ENCODE measurements around the gene SMIM35. TPM values are rescaled to one million over a fixed set of nuclear protein-coding genes. Genes with fewer than 3 reads are reported as not detected.
A peak's percentile ranks its signal among the peaks of the same experiment; 100 is the strongest.

SMIM35 gene
- total and polyA plus RNA-seq, 2 of the 13 experiments (the other 11 are each of a cell fraction or from before 2014, with no cell fraction given): not detected

GRCh38 chr11:118060869-118061268, 25.9 kb downstream of the SMIM35 start:
- in situ Hi-C loops (cut with HindIII; ENCODE audit: extremely low pct_ligation_motif_present, low pct_unique_long_range_greater_than_20kb) (no loop called here), intact Hi-C loops (cut with micrococcal nuclease; ENCODE audit: unreplicated experiment) (no loop called here)
- ATAC-seq: no peak
- no TSS peak for BruUV-seq (replicated peaks)
- DNase-seq (ENCODE audit: low spot score): no peak
- Histone ChIP-seq H3K79me2 (ENCODE audit: insufficient read depth, low read length) (no peaks in the 10 kb centered on the region), H3K9me3 (ENCODE audit: low read length) (no peaks in the 10 kb centered on the region), H3K36me3 (replicated peaks in 1 of 2; ENCODE audit: control insufficient read depth in 1 of 2, insufficient read depth in 2 of 2, low read length in 2 of 2) (no peaks in the 10 kb centered on the region), H3K27ac (ENCODE audit: extremely low read length, insufficient read depth, low read length) (no peak overlapping the region), H3K27me3 (ENCODE audit: control insufficient read depth in 1 of 2, insufficient read depth in 2 of 2, low read length in 2 of 2) (peaks cover 9 to 61% of the 10 kb centered on the region in 2 experiments; a peak in 4 of 5 replicates), H3K4me2 (ENCODE audit: low read depth, low read length) (no peak overlapping the region), H2AFZ (ENCODE audit: low read length) (no peak overlapping the region), H3K9ac (ENCODE audit: insufficient read depth, low read depth, low read length) (no peak overlapping the region), H3K4me1 (ENCODE audit: insufficient read depth, low read length) (no peaks in the 10 kb centered on the region), H3K4me3 (replicated peaks in 1 of 3; ENCODE audit: insufficient read depth in 1 of 3, low read depth in 2 of 3, low read length in 3 of 3) (no peak overlapping the region), H4K20me1 (ENCODE audit: insufficient read depth, low read length) (no peaks in the 10 kb centered on the region)
- TF ChIP-seq ELF3 (CRISPR knock-in tag; IDR thresholded peaks at IDR 0.05) (no peak), THYN1 (CRISPR knock-in tag; IDR thresholded peaks at IDR 0.05; ENCODE audit: borderline replicate concordance, low read depth) (no peak), NFE2L2 (IDR thresholded peaks at IDR 0.05; ENCODE audit: low read length) (peak; percentile 45; the same call in 1 of the 2 replicates), MAFK (conservative IDR thresholded peaks at IDR 0.05 in 1 of 2, IDR thresholded peaks at IDR 0.05 in 1 of 2; ENCODE audit: low read length in 2 of 2) (peak in 1 of 2 experiments; percentile 21; a peak in 1 of 4 replicates), HNRNPK (IDR thresholded peaks at IDR 0.05; ENCODE audit: low read depth, low read length, poor library complexity, severe bottlenecking) (no peak)
- POLR2A ChIA-PET: no interaction called here
- FAIRE-seq: no peak
- CTCF ChIA-PET (ENCODE audit: low intra/inter-chr PET ratio, low total read pairs): no interaction called here
- 0% methylated on average over 1 of the region's 7 CpGs for WGBS (ENCODE audit: low lambda C conversion rate)

GRCh38 chr11:118060081-118060661, 26.6 kb downstream of the SMIM35 start:
- FAIRE-seq: no peak
- no peaks in the 10 kb centered on the region for H4K20me1 ChIP-seq (ENCODE audit: insufficient read depth, low read length)
- H3K27me3 ChIP-seq (ENCODE audit: control insufficient read depth in 1 of 2, insufficient read depth in 2 of 2, low read length in 2 of 2): peaks cover 9 to 68% of the 10 kb centered on the region in 2 experiments; a peak in 4 of 5 replicates
- H2AFZ ChIP-seq (ENCODE audit: low read length): no peak overlapping the region
- intact Hi-C loops (cut with micrococcal nuclease; ENCODE audit: unreplicated experiment) (no loop called here), in situ Hi-C loops (cut with HindIII; ENCODE audit: extremely low pct_ligation_motif_present, low pct_unique_long_range_greater_than_20kb) (no loop called here)
- BruUV-seq (replicated peaks): no TSS peak
- no peak for DNase-seq (ENCODE audit: low spot score)
- H3K4me1 ChIP-seq (ENCODE audit: insufficient read depth, low read length): no peaks in the 10 kb centered on the region
- H3K79me2 ChIP-seq (ENCODE audit: insufficient read depth, low read length): no peaks in the 10 kb centered on the region
- no peak overlapping the region for H3K27ac ChIP-seq (ENCODE audit: extremely low read length, insufficient read depth, low read length)
- WGBS (ENCODE audit: low lambda C conversion rate): 32% methylated on average over 6 of the region's 10 CpGs
- H3K4me3 ChIP-seq (replicated peaks in 1 of 3; ENCODE audit: insufficient read depth in 1 of 3, low read depth in 2 of 3, low read length in 3 of 3): no peak overlapping the region
- ATAC-seq: no peak
- ChIA-PET POLR2A (no interaction called here), CTCF (ENCODE audit: low intra/inter-chr PET ratio, low total read pairs) (no interaction called here)
- no peaks in the 10 kb centered on the region for H3K36me3 ChIP-seq (replicated peaks in 1 of 2; ENCODE audit: control insufficient read depth in 1 of 2, insufficient read depth in 2 of 2, low read length in 2 of 2)
- no peak overlapping the region for H3K4me2 ChIP-seq (ENCODE audit: low read depth, low read length)
- H3K9me3 ChIP-seq (ENCODE audit: low read length): no peaks in the 10 kb centered on the region
- no peak overlapping the region for H3K9ac ChIP-seq (ENCODE audit: insufficient read depth, low read depth, low read length)
- TF ChIP-seq ZNF362 (CRISPR knock-in tag; IDR thresholded peaks at IDR 0.05; ENCODE audit: borderline replicate concordance) (no peak), ZNF564 (CRISPR knock-in tag; IDR thresholded peaks at IDR 0.05) (no peak), FOXK1 (CRISPR knock-in tag; IDR thresholded peaks at IDR 0.05; ENCODE audit: borderline replicate concordance, low read depth) (no peak), PRPF4 (IDR thresholded peaks at IDR 0.05; ENCODE audit: low read depth, low read length, poor library complexity, severe bottlenecking) (no peak), ZNF30 (CRISPR knock-in tag; IDR thresholded peaks at IDR 0.05) (no peak), NFATC3 (CRISPR knock-in tag; IDR thresholded peaks at IDR 0.05) (no peak), ZNF770 (CRISPR knock-in tag; IDR thresholded peaks at IDR 0.05) (no peak), TRIM24 (CRISPR knock-in tag; IDR thresholded peaks at IDR 0.05) (no peak)
